Sigmoid colon (tissue), 7 donors: ENCODE results near the gene SH3RF3. TPM values are rescaled to one million over a fixed set of nuclear protein-coding genes. Genes with fewer than 3 reads are reported as not detected.

ENCODE experiments used
- DNase-seq: peaks from one replicate; pipeline ENCODE4 v3.0.0-alpha.2; 2019
- H3K27ac ChIP-seq, 4 donors: fragments of 200-600 bp; sonication (generic); one replicate each; pipeline ENCODE4 v1.5.1; 2016 to 2019; ENCODE audit warnings: mild to moderate bottlenecking in 1 of 4
- H3K27me3 ChIP-seq, 3 donors: fragments of 200-600 bp; sonication (generic); one replicate each; pipeline ENCODE4 v1.5.1; 2019; ENCODE audit warnings: mild to moderate bottlenecking in 1 of 3
- H3K36me3 ChIP-seq, 4 donors: fragments of 200-600 bp; sonication (generic); one replicate each; pipeline ENCODE4 v1.5.1; 2016 to 2019
- H3K4me1 ChIP-seq, 4 donors: fragments of 200-600 bp; sonication (generic); one replicate each; pipeline ENCODE4 v1.5.1; 2017 to 2019
- H3K4me3 ChIP-seq, 4 donors: fragments of 200-600 bp; sonication (generic); one replicate each; pipeline ENCODE4 v1.5.1; 2017 to 2019; ENCODE audit warnings: mild to moderate bottlenecking in 2 of 4, moderate library complexity in 1 of 4
- H3K9me3 ChIP-seq, 4 donors: fragments of 200-600 bp in 3 of 4; sonication (generic) in 3 of 4; one replicate each; pipeline versions ENCODE4 v1.5.1 to v1.6.1; 2013 to 2019
- CTCF ChIP-seq, 4 experiments: fragments of 450-650 bp in 3 of 4; fragments of 200-600 bp in 1 of 4; IDR thresholded peaks; one replicate each; pipeline ENCODE4 v1.5.1; 2016 to 2019; ENCODE audit warnings: antibody characterized with exemption in 4 of 4, mild to moderate bottlenecking in 3 of 4, moderate library complexity in 2 of 4
- EP300 ChIP-seq, 4 donors: sonication (generic); formaldehyde crosslinking; IDR thresholded peaks; one replicate each; pipeline ENCODE4 v1.6.1; 2017; ENCODE audit warnings: antibody characterized with exemption in 4 of 4
- POLR2A ChIP-seq, 2 donors: fragments of 450-650 bp; IDR thresholded peaks; one replicate each; pipeline ENCODE4 v1.6.1; 2016; ENCODE audit warnings: antibody characterized with exemption in 2 of 2, mild to moderate bottlenecking in 2 of 2, moderate library complexity in 2 of 2
- POLR2AphosphoS5 ChIP-seq, 4 donors: sonication (generic); formaldehyde crosslinking; IDR thresholded peaks; one replicate each; pipeline ENCODE4 v1.6.1; 2017; ENCODE audit warnings: antibody characterized with exemption in 4 of 4
- WGBS, 2 donors: extraction: QIAGEN DNeasy Blood & Tissue Kit; methylation state at CpG; one replicate each; pipeline ENCODE4 v1.1.7; 2013; 5-methylcytosine and 5-hydroxymethylcytosine counted together
- intact Hi-C: fragments of 100-400 bp; cut with DNase I; formaldehyde crosslinking; loops from one replicate; pipeline ENCODE4 v1.15.1; 2023
- polyA plus RNA-seq, 3 donors: library from polyadenylated mRNA; stranded (reverse); fragments of 200-250 nt; gene quantifications; one replicate each; pipeline ENCODE4 v1.2.3, GENCODE V29; 2013
- total RNA-seq, 4 donors: library from RNA; depleted of rRNA; stranded (reverse); fragments of >200 nt; gene quantifications; one replicate each; pipeline ENCODE4 v1.1.0, GENCODE V29; 2016
- donor health status: healthy with polysubstance abuse.
- donor health status: Bipolar disorder and iron deficiency.
- donor health status: healthy.

Gene SH3RF3
- total and polyA plus RNA-seq, 7 donors: 0.69 to 10.0 (median 3.4) TPM

- intact Hi-C loops: no loop called here
- no peak overlapping the region for H3K4me3 ChIP-seq
- no peak overlapping the region for H3K27ac ChIP-seq
- peaks cover 0 to 13% (median 5%) of the 10 kb centered on the region in 4 donors for H3K4me1 ChIP-seq
- H3K9me3 ChIP-seq: no peaks in the 10 kb centered on the region
- peaks cover 0 to 32% (median 5%) of the 10 kb centered on the region in 4 donors for H3K36me3 ChIP-seq
- no peak for TF ChIP-seq POLR2A (IDR thresholded peaks at IDR 0.05)
- TF ChIP-seq CTCF (IDR thresholded peaks at IDR 0.05): no peak
- no peak for TF ChIP-seq EP300 (IDR thresholded peaks at IDR 0.05)
- no peak for TF ChIP-seq POLR2AphosphoS5 (IDR thresholded peaks at IDR 0.05)
- DNase-seq: peak; percentile 41
- 95% methylated on average over 10 of the region's 10 CpGs for WGBS, 2 donors
- H3K27me3 ChIP-seq: no peaks in the 10 kb centered on the region
These were observed 304.5 kb downstream of the SH3RF3 start for GRCh38 chr2:109433486-109433885.

GRCh38 chr2:109433926-109434325, 304.9 kb downstream of the SH3RF3 start:
- Histone ChIP-seq H3K9me3 (no peaks in the 10 kb centered on the region), H3K4me3 (no peak overlapping the region), H3K36me3 (peaks cover 0 to 32% (median 5%) of the 10 kb centered on the region in 4 donors), H3K27me3 (no peaks in the 10 kb centered on the region), H3K27ac (no peak overlapping the region), H3K4me1 (peaks cover 0 to 10% (median 3%) of the 10 kb centered on the region in 4 donors)
- intact Hi-C loops: no loop called here
- WGBS, 2 donors: 89 to 94% methylated on average over 10 of the region's 10 CpGs
- TF ChIP-seq EP300 (IDR thresholded peaks at IDR 0.05): no peak
- no peak for TF ChIP-seq CTCF (IDR thresholded peaks at IDR 0.05)
- no peak for TF ChIP-seq POLR2A (IDR thresholded peaks at IDR 0.05)
- no peak for TF ChIP-seq POLR2AphosphoS5 (IDR thresholded peaks at IDR 0.05)
- DNase-seq: no peak

- intact Hi-C loops: no loop called here
- TF ChIP-seq POLR2AphosphoS5 (IDR thresholded peaks at IDR 0.05): no peak
- no peak for TF ChIP-seq EP300 (IDR thresholded peaks at IDR 0.05)
- no peak for TF ChIP-seq POLR2A (IDR thresholded peaks at IDR 0.05)
- no peak for TF ChIP-seq CTCF (IDR thresholded peaks at IDR 0.05)
- Histone ChIP-seq H3K36me3 (peaks cover 0 to 32% (median 5%) of the 10 kb centered on the region in 4 donors), H3K27me3 (no peaks in the 10 kb centered on the region), H3K9me3 (no peaks in the 10 kb centered on the region), H3K4me1 (peaks cover 0 to 6% (median under 1%) of the 10 kb centered on the region in 4 donors), H3K4me3 (no peak overlapping the region), H3K27ac (no peak overlapping the region)
- DNase-seq: peak; percentile 46
- 91 to 94% methylated on average over 9 of the region's 9 CpGs for WGBS, 2 donors
These were observed 305.3 kb downstream of the SH3RF3 start for GRCh38 chr2:109434351-109434750.

GRCh38 chr2:109435066-109435690, 306.2 kb downstream of the SH3RF3 start:
- intact Hi-C loops: no loop called here
- H3K4me3 ChIP-seq: no peak overlapping the region
- no peaks in the 10 kb centered on the region for H3K27me3 ChIP-seq
- no peaks in the 10 kb centered on the region for H3K9me3 ChIP-seq
- peaks cover 0 to 32% (median 5%) of the 10 kb centered on the region in 4 donors for H3K36me3 ChIP-seq
- peak; percentile 42 for DNase-seq
- 95 to 96% methylated on average over 11 of the region's 11 CpGs for WGBS, 2 donors
- H3K27ac ChIP-seq: peak overlapping the region; percentile 47 to 64 (median 58)
- no peak for TF ChIP-seq EP300 (IDR thresholded peaks at IDR 0.05)
- no peak for TF ChIP-seq POLR2A (IDR thresholded peaks at IDR 0.05)
- TF ChIP-seq CTCF (IDR thresholded peaks at IDR 0.05): no peak
- no peak for TF ChIP-seq POLR2AphosphoS5 (IDR thresholded peaks at IDR 0.05)
- H3K4me1 ChIP-seq: no peaks in the 10 kb centered on the region
